Stimulated activated CD4-positive, alpha-beta T cell treated with anti-CD3 and anti-CD28 coated beads, Interleukin-12 subunit alpha, Interleukin-12 subunit beta, amount 100 ng/mL, for 48 hours (primary cell): ENCODE results near the gene DMTF1.

Experiments
- DNase-seq, 3 donors: peaks; one replicate each; pipeline ENCODE4 v3.0.0-alpha.2; 2020; ENCODE audit warnings: low read depth in 2 of 3, low spot score in 1 of 3

The DMTF1 gene

GRCh38 chr7:87146740-87147386, 5.4 kb upstream of the DMTF1 start:
- DNase-seq, result no peak

DNA sequence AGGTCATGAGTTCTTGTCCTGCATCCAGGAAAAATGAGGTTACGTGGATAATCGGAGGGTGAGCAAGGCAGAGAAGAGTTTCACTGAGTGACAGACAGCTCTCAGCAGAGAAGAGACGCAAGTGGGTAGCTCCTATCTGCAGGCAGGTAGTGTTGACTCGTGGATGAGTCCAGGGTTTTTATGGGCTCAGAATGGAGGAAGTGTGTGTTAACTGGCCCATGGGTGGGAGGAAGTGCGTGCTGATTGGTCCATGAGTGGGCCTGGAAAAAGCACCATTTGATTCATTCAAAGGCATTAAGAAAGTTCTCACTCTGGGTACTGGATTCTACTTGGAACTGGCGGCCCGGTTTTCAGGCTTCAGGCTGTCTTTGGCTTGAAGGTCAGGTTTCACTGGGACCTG, 4.8 kb upstream of the DMTF1 start:
- DNase-seq, result no peak

- no peak for DNase-seq
Measured at GRCh38 chr7:87148332-87148955, 3.8 kb upstream of the DMTF1 start.

DNA sequence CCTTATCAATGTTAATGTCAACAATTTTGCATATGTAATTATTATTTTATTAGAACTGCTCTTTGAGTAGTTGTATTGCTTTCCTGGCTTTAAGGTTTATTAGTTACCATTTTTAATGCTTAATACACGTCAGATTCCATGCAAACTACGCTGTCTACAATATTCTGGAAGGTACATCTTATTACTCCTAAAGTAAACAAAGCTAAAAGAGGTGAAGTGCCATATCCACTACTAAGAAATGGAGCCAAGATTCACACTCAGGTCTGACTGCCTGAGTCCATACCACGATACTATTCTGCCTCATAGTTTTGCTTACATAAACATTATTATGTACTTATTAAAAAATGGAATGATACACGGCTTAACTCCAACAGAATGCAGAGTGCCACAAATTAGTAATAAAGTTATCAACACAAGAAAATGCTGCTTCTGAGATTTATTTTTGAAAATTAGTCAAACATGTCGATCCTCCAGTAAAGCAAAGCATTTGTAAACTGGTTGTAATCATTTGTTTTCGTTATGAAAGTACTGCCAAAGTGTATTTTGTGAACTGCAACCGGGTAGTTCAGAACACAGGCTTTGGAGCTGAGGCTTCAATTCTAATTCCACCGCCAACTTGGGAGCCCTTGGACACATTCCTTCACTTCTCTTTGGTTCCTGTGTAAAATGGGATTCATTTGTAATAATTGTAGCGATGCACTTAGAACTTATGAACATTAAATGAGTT, 1.1 kb upstream of the DMTF1 start:
- no peak for DNase-seq

DNA sequence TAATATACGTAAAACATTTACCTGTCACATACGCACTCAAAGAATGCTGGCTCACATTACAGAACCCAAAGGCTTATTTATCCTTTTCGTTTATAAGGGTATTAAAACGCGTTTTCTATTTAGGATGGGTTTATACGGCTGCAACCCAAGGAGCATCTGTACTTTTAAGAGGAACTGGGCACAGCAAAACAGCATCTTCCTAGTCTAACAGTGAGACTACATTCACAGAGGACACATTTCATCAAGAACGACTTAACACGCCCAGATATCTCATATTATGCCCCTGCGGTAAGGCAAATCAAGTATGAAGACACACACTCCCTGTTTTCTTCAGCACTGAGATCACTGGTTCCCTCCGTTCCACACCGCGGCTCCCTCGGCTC, 533 bp upstream of the DMTF1 start:
- no peak for DNase-seq

DNA sequence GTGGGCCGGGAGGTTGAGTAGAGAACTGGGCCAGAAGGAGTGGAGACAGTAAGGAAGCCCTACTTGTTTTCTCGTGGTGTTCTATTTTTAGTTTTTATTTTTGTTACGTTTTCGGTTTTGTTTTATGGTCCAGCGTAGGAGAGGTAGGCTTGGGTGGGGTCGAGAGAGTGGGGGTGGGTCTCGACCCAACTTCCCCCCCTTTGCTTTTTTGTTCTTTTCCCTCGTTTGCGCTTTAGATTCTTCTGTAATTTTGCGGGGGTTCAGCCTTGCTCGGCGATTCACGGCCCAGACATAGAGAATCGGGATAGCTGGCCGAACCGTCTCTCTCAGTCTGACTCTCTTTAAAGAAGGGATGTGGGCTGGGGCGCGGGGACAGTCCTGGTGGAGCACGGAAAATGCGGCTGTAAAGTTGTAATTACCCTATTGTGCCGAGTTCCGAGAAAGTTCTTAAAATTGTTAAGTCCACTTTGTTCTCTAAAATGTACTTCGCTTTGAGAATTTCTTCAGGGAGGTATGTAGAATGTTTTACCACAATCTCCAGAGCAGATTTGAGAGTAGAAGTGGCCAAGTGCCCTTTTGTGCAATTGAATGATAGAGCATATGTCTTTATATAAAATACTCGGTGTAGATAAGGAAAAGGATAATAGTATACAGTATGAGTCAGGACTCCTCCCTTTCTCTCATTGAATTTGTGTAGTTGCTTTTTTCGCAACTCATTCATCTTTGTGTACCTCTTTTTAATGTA, 816 bp downstream of the DMTF1 start:
- peak; percentile 15 to 32 (median 31) for DNase-seq

DNA sequence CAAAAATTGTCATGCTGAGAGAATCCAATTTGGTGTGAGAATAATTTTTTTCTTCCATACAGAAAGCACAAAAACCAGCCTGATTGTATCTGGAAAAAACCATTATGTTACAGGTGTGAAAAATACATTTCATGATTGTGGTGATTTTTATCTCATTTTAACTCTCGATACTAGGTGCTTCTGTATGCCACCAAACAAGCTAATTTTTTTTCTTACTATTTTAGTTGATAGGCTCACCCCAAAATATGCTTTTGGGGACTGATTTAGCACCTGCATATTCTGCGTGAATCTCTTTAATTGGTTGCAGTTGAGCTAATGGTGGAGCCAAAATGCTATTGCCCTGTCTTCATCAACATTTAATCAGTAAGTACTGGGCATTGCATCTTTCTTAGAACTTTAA, 1.9 kb downstream of the DMTF1 start:
- DNase-seq, result no peak

DNA sequence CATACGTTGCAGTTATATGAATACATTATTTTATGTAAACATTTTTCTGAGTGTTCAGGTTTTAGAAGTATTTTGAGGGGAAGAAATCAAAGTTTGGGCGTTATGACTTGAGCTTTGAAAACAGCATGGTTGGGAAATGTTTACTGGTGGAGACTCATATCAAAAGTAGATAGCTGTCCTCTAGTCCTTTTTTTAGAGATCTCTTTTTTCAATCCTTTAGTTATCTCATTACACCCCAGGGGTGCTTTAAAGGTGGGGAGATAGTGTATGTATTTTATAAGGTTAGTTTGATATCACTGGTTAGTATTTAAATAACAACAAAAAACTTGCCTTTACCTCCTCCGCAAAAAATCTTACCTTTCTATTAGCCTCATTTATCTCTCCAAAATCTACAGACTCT, 2.3 kb downstream of the DMTF1 start:
- no peak for DNase-seq

DNA sequence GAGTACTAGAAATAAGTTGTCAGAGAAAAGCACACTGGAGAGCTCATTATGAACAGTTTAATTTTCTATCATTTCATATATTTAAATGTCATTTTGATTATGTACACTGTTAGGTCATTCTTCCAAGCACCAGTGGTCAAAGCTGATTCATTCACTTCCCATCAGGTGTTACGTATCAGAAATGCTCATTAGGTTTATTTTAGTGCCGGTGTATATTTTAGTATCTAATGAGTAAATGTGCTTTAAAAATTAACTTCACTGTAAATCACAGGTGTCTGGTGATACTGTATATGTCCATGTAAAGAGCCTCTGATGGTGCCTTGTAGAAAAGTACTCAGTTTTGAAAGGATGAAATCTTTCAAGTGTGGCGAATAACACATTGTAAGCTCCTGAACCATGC, 3.5 kb downstream of the DMTF1 start:
- no peak for DNase-seq

DNA sequence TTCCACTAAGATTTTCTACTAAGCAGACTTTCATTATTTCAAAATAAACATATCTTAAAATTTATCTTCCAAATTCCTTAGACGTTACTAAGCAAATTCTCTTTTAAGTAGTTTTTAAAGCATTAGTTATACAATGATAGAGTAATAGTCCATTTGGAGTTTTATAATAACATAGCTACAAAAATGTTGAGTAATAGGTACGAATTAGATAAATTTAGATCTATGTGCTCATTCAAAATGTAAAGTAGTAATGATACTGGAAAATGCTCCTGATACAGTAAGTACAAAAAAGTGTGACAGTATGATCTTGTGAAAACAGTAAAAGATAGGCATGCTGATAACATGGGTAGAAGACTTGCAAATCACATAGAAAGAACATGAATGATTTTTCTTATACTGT, 4.5 kb downstream of the DMTF1 start:
- DNase-seq, result no peak

- DNase-seq, result no peak
Measured at GRCh38 chr7:87159538-87159937, 7.3 kb downstream of the DMTF1 start.

GRCh38 chr7:87164433-87164832, 12.2 kb downstream of the DMTF1 start:
- DNase-seq, result no peak

DNA sequence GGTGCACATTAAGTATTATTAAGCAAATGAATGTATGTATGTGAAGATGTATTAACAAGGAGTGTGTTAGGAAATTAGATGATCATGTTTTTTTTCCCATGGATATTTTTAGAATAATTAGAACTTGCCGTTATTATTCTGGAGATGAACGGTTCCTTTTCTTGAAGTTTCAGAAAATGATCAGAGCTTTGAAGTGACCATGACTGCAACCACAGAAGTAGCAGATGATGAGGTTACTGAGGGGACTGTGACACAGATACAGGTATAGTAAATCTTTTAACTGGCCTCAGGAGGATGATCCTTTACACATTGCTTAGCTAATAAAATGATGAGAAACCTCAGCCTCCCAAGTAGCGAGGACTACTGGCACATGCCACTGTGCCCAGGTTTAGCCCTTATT, 18.6 kb downstream of the DMTF1 start:
- DNase-seq, result no peak

DNA sequence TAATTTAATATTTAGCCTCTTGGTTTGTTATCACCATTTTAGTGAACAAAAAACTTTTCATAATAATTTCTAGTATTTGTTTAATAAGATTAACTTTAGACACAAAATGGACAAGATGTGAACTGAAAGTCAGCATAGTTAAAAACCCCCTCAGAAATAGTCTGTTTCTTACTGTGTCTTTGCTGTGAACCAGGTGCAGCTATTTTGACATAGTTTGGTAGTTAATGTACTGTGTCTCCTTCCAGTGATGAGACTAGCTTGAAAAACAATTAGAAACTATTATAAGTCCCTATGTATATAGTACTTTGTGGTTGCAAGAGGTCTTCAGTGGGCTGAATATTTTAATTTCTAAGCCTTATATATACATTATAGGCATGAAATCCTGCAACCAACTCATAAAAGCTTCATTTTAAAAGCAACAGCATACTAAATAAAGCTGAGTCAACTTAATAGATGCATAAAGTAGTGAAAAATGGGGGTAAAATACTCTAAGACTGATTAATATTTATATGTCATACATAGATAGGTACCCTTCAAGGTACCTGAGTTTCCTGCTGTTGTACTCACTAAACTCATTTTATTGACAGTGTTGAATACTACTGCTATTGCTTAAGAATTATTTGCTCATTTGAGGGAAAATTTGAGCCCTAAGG, 19.2 kb downstream of the DMTF1 start:
- no peak for DNase-seq

DNA sequence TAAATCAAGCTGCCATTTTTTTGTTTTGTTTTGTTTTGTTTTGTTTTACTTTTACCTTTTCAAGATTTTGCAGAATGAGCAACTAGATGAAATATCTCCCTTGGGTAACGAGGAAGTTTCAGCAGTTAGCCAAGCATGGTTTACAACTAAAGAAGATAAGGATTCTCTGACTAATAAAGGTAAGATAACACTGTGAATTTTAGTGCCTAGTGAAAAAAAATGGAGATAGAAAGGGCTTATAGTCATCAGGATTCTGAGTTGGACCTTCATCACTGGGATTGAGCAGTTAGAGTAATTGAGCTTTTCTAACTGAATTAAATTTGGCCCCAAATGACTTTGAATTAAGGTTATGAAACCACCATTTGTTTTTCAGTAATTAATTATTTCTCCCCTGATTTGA, 21.2 kb downstream of the DMTF1 start:
- DNase-seq, result no peak

- no peak for DNase-seq
Measured at GRCh38 chr7:87178320-87178719, 26.1 kb downstream of the DMTF1 start.

DNA sequence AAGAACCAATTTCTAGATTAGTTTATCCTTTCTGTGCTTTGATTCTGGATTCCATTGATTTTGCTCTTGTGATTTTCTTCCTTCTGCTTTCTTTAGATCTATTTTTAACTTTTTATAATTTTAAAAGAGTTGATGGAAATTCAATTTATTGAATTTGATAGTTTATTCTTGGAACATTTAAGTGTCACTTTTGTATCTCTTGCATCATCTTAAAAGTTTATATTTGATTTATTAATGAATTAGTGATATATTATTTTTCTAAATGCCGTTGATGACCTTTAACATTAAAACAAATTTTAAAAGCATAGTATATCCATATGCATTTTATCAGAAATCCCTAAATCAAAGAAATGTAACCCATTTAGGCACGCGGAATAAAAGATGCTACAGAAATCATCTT, 26.9 kb downstream of the DMTF1 start:
- no peak for DNase-seq

DNA sequence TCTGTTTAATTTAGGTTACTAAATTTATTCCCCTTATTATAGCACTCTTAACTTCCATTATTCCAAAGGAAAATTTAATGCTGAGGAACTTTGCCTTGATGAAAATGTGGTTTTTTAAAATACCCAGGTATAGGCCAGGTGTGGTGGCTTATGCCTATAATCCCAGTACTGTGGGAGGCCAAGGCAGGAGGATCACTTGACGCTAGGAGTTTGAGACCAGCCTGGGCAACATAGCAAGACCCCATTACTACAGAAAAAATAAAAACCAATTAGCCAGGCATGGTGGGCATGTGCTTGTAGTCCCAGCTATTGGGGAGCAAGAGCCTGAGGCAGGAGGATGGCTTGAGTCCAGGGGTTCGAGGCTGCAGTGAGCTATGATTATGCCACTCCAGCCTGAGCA, 34.9 kb downstream of the DMTF1 start:
- DNase-seq, result no peak

GRCh38 chr7:87188930-87189329, 36.7 kb downstream of the DMTF1 start:
- no peak for DNase-seq

DNA sequence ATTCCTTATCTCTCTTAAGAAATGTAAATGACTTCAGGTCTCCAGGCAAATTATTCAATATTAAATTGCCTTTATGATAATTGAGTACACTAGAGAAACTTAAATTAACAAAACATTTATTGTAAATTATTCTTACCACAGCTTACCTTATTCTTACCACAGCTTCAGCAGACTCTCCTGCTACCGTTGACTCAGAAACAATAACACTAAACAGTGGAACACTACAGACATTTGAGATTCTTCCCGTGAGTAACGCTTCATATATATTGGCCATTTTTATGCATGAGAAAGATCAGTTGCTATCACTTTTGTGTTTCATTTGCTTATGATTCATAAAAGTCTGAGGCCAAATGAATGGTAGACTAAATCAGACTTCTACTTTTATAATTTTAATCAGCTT, 38.5 kb downstream of the DMTF1 start:
- DNase-seq, result no peak

DNA sequence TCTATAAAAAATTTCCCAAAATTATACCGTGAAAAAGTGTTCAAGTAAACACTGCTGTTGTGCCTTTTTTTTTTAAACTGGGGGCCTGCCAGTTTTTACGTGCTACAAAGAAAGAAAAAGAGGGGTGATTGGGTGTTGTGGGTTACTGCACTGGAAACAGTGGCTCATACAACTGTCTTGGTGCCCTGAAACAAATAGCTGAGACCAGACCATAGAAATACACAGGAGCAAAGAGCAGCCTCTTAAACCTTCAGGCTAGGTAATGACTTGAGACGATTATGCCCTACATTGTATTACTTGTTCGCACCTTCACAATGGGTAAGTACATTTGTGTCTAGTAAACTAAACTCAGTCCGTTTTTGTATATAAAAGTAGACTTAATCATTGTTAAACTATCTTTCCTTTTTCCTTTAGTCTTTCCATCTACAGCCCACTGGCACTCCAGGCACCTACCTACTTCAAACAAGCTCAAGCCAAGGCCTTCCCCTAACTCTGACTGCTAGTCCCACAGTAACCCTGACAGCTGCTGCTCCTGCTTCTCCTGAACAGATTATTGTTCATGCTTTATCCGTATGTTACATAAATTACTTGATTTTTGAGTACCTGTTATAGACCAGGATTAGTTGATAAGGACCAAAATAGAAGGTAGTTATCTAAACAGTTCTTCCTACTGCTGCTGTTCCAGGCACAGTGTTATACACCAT, 40.7 kb downstream of the DMTF1 start:
- DNase-seq, result no peak
